Measurements from ENCODE around the gene CDY2B.
"Not testable (repeated sequence)": the region's sequence is repeated elsewhere in the genome, so short reads cannot be mapped to it uniquely, and the experiment has no call there.

DNA sequence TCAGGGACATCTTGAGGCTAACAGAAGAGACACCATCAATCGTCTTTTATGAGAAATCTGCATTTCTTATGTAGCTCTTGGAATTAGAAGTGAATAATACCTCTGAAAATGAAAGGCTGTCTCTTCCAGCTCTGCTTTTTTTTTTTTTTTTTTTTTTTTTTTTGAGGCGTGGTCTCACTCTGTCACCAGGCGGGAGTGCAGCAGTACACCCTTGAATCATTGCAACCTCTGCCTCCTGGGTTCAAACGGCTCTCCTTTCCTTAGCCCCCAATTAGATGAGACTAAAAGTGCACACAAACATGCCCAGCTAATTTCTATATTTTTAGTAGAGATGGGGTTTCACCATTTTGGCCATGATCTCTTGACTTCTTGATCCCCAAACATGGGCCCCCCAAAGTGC is 12.2 kb downstream of the CDY2B start:
- TF ChIP-seq, protein P1, sequence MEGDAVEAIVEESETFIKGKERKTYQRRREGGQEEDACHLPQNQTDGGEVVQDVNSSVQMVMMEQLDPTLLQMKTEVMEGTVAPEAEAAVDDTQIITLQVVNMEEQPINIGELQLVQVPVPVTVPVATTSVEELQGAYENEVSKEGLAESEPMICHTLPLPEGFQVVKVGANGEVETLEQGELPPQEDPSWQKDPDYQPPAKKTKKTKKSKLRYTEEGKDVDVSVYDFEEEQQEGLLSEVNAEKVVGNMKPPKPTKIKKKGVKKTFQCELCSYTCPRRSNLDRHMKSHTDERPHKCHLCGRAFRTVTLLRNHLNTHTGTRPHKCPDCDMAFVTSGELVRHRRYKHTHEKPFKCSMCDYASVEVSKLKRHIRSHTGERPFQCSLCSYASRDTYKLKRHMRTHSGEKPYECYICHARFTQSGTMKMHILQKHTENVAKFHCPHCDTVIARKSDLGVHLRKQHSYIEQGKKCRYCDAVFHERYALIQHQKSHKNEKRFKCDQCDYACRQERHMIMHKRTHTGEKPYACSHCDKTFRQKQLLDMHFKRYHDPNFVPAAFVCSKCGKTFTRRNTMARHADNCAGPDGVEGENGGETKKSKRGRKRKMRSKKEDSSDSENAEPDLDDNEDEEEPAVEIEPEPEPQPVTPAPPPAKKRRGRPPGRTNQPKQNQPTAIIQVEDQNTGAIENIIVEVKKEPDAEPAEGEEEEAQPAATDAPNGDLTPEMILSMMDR (IDR thresholded peaks at IDR 0.05): not testable (repeated sequence)
- not testable (repeated sequence) for TF ChIP-seq EP300 (IDR thresholded peaks at IDR 0.05)
